HCT116 (cell line): Measurements from ENCODE around the gene MEIOB. TPM values are rescaled to one million over a fixed set of nuclear protein-coding genes. Genes with fewer than 3 reads are reported as not detected.

Experiments
- ATAC-seq: fragments of 200-7000 bp; cut with Tn5 transposase; 2 replicates; pipeline ENCODE4 v1.9.1; 2020; ENCODE audit warnings: mild to moderate bottlenecking, moderate library complexity
- BruUV-seq: library from RNA; stranded (reverse); fragments of 400-500 nt; replicated peaks from 2 replicates; lab custom pipeline; 2021; lab: Mats Ljungman, UMichigan
- CTCF ChIA-PET: fragments of 300-600 bp; sonication (Branson Sonifier 250); formaldehyde crosslinking; loops from one replicate; lab custom pipeline; 2021; ENCODE audit warnings: antibody characterized with exemption; lab: Charles Lee
- POLR2A ChIA-PET: fragments of 300-600, 350-600 bp; sonication (Branson Sonifier 250); formaldehyde crosslinking; loops from one replicate; lab custom pipeline; 2021; ENCODE audit warnings: antibody characterized with exemption; lab: Charles Lee
- RAD21 ChIA-PET, 2 experiments: fragments of 300-600 bp; sonication (Branson Sonifier 250); formaldehyde crosslinking; loops; one replicate each; lab custom pipeline; 2023; ENCODE audit warnings: low total read pairs in 2 of 2; ENCODE audit not compliant: uncharacterized antibody in 2 of 2, unreplicated experiment in 2 of 2, low non-redundant PET in 1 of 2; lab: Charles Lee
- DNase-seq: peaks from one replicate; pipeline ENCODE4 v3.0.0-alpha.2; 2010; ENCODE audit warnings: low read depth, low spot score
- H2AFZ ChIP-seq: fragments of 200-600 bp; shearing (Covaris generic), sonication (generic); 2 replicates; pipeline ENCODE4 v1.6.1; 2017; ENCODE audit warnings: low read depth, mixed run types, mixed read lengths, antibody characterized with exemption, low read length; ENCODE audit not compliant: poor library complexity, severe bottlenecking
- H3K27ac ChIP-seq: 2 replicates; pipeline ENCODE4 v1.5.1; 2012; ENCODE audit warnings: low read depth, low read length
- H3K27me3 ChIP-seq: fragments of 200-600 bp; sonication (generic); 2 replicates; pipeline ENCODE4 v1.6.1; 2016; ENCODE audit warnings: mixed run types, low read length, mixed read lengths; ENCODE audit not compliant: insufficient read depth
- H3K36me3 ChIP-seq, 2 experiments: fragments of 200-500 bp in 1 of 2; fragments of 200-600 bp in 1 of 2; sonication (Bioruptor generic) in 1 of 2; sonication (generic) in 1 of 2; 2 replicates each; pipeline versions ENCODE4 v1.5.1 to v1.6.1; 2014 to 2016; ENCODE audit warnings: low read length in 2 of 2, inconsistent platforms in 1 of 2, mixed read lengths in 1 of 2, mixed run types in 1 of 2; ENCODE audit not compliant: insufficient read depth in 2 of 2, control insufficient read depth in 1 of 2
- H3K4me1 ChIP-seq, 2 experiments: fragments of 200-600 bp in 1 of 2; sonication (generic) in 1 of 2; 2 replicates each; pipeline versions ENCODE4 v1.5.1 to v1.6.1; 2012 to 2017; ENCODE audit warnings: low read length in 2 of 2, inconsistent platforms in 1 of 2, mild to moderate bottlenecking in 1 of 2, mixed read lengths in 1 of 2, mixed run types in 1 of 2, moderate library complexity in 1 of 2; ENCODE audit not compliant: insufficient read depth in 2 of 2, control insufficient read depth in 1 of 2
- H3K4me2 ChIP-seq: fragments of 200-600 bp; sonication (generic); 2 replicates; pipeline ENCODE4 v1.6.1; 2017; ENCODE audit warnings: mixed run types, low read length, mixed read lengths
- H3K4me3 ChIP-seq, 2 experiments: fragments of 200-600 bp in 1 of 2; sonication (generic) in 1 of 2; replicated peaks in 1 of 2; 2 replicates each; pipeline ENCODE4 v1.5.1; 2011 to 2016; ENCODE audit warnings: low read length in 2 of 2, control low read depth in 1 of 2, low read depth in 1 of 2, mild to moderate bottlenecking in 1 of 2, mixed read lengths in 1 of 2, mixed run types in 1 of 2
- H3K79me2 ChIP-seq: fragments of 200-600 bp; sonication (generic); 2 replicates; pipeline ENCODE4 v1.6.1; 2017; ENCODE audit warnings: mild to moderate bottlenecking, mixed run types, low read length, moderate library complexity, mixed read lengths; ENCODE audit not compliant: insufficient read depth
- H3K9ac ChIP-seq: fragments of 200-600 bp; sonication (generic); 2 replicates; pipeline ENCODE4 v1.6.1; 2016; ENCODE audit warnings: low read length, mixed read lengths
- H3K9me2 ChIP-seq: fragments of 200-600 bp; sonication (generic), shearing (Covaris generic); 2 replicates; pipeline ENCODE4 v1.6.1; 2017; ENCODE audit warnings: mixed run types, mild to moderate bottlenecking, moderate library complexity; ENCODE audit not compliant: insufficient read depth
- H3K9me3 ChIP-seq, 2 experiments: fragments of 200-500 bp in 1 of 2; fragments of 200-600 bp in 1 of 2; sonication (Bioruptor generic) in 1 of 2; sonication (generic) in 1 of 2; 2 replicates each; pipeline ENCODE4 v1.6.1; 2014 to 2017; ENCODE audit warnings: low read length in 2 of 2, mixed read lengths in 2 of 2, inconsistent platforms in 1 of 2, low read depth in 1 of 2, mild to moderate bottlenecking in 1 of 2, mixed run types in 1 of 2, moderate library complexity in 1 of 2; ENCODE audit not compliant: control insufficient read depth in 1 of 2, insufficient read depth in 1 of 2
- H4K20me1 ChIP-seq: fragments of 200-600 bp; sonication (generic), shearing (Covaris generic); 2 replicates; pipeline ENCODE4 v1.6.1; 2017; ENCODE audit warnings: mixed run types, mild to moderate bottlenecking, moderate library complexity; ENCODE audit not compliant: insufficient read depth
- EZH2 ChIP-seq: fragments of 200-600 bp; sonication (generic); IDR thresholded peaks from 2 replicates; pipeline ENCODE4 v1.6.1; 2017; ENCODE audit warnings: antibody characterized with exemption, mixed run types
- FOSL1 ChIP-seq: IDR thresholded peaks from 2 replicates; pipeline ENCODE4 v1.6.1; 2012; ENCODE audit warnings: low read depth
- MAX ChIP-seq: IDR thresholded peaks from 2 replicates; pipeline ENCODE4 v1.6.1; 2012
- TCF7L2 ChIP-seq: IDR thresholded peaks from 2 replicates; pipeline ENCODE4 v1.7.0; 2011; ENCODE audit warnings: borderline replicate concordance, inconsistent platforms; ENCODE audit not compliant: insufficient read depth, insufficient read length; ENCODE audit errors: extremely low read depth
- intact Hi-C: fragments of 100-400 bp; cut with micrococcal nuclease; formaldehyde crosslinking; loops from 2 replicates; pipeline ENCODE4 v1.10.0; 2022
- total RNA-seq: library from RNA; stranded (reverse); gene quantifications from one replicate; pipeline ENCODE4 v1.2.1, GENCODE V29; 2021; ENCODE audit not compliant: unreplicated experiment

MEIOB gene
- total RNA-seq, 1 experiment from 2014 or later: 0.59 TPM

GRCh38 chr16:1808691-1809090, 63.3 kb downstream of the MEIOB start:
- ChIA-PET POLR2A (no interaction called here), CTCF (no interaction called here), RAD21 (no interaction called here)
- peaks cover 6 to 10% of the 10 kb centered on the region in 2 experiments; a peak in 3 of 4 replicates for H3K4me1 ChIP-seq
- TF ChIP-seq TCF7L2: no peak
- no peak for TF ChIP-seq MAX
- H3K9me2 ChIP-seq: no peaks in the 10 kb centered on the region
- no peaks in the 10 kb centered on the region for H3K36me3 ChIP-seq
- H2AFZ ChIP-seq: no peak overlapping the region
- H3K4me3 ChIP-seq: no peak overlapping the region
- no peaks in the 10 kb centered on the region for H3K79me2 ChIP-seq
- DNase-seq (no peak), ATAC-seq (no peak)
- no peaks in the 10 kb centered on the region for H3K9me3 ChIP-seq
- intact Hi-C loops: no loop called here
- no peak overlapping the region for H3K4me2 ChIP-seq
- BruUV-seq: no TSS peak
- H3K27ac ChIP-seq: no peak overlapping the region
- H3K27me3 ChIP-seq: no peaks in the 10 kb centered on the region
- no peak overlapping the region for H3K9ac ChIP-seq
- H4K20me1 ChIP-seq: no peaks in the 10 kb centered on the region

GRCh38 chr16:1807626-1808025, 64.3 kb downstream of the MEIOB start:
- TF ChIP-seq TCF7L2 (no peak), FOSL1 (no peak), EZH2 (no peak)
- ChIA-PET RAD21 (no interaction called here), POLR2A (no interaction called here), CTCF (no interaction called here)
- Histone ChIP-seq H3K9ac (no peak overlapping the region), H4K20me1 (no peaks in the 10 kb centered on the region), H3K27ac (no peak overlapping the region), H3K9me2 (no peaks in the 10 kb centered on the region), H2AFZ (no peak overlapping the region), H3K9me3 (no peaks in the 10 kb centered on the region), H3K4me1 (peaks cover 3 to 4% of the 10 kb centered on the region in 2 experiments; a peak in 3 of 4 replicates), H3K79me2 (no peaks in the 10 kb centered on the region), H3K4me3 (no peak overlapping the region), H3K4me2 (no peak overlapping the region), H3K27me3 (no peaks in the 10 kb centered on the region), H3K36me3 (no peaks in the 10 kb centered on the region)
- no peak for ATAC-seq
- intact Hi-C loops: no loop called here
- BruUV-seq: no TSS peak
- no peak for DNase-seq
